PC-3 (cell line): Measurements from ENCODE around the gene C11orf21. TPM values are rescaled to one million over a fixed set of nuclear protein-coding genes. Genes with fewer than 3 reads are reported as not detected.

ENCODE experiments used
- ATAC-seq: fragments of 200-7000 bp; cut with Tn5 transposase; 2 replicates; pipeline ENCODE4 v1.9.1; 2020; ENCODE audit warnings: mild to moderate bottlenecking, moderate library complexity
- BruUV-seq: library from RNA; stranded (reverse); fragments of 400-500 nt; replicated peaks from 2 replicates; lab custom pipeline; 2021; lab: Mats Ljungman, UMichigan
- CTCF ChIA-PET: fragments of 300-600 bp; sonication (Branson Sonifier 250); formaldehyde crosslinking; loops from one replicate; lab custom pipeline; 2022; ENCODE audit warnings: antibody characterized with exemption; lab: Charles Lee
- POLR2A ChIA-PET: fragments of 300-600 bp; sonication (Branson Sonifier 250); formaldehyde crosslinking; loops from one replicate; lab custom pipeline; 2022; ENCODE audit warnings: antibody characterized with exemption; ENCODE audit not compliant: unreplicated experiment; lab: Charles Lee
- DNase-seq: peaks from one replicate; pipeline ENCODE4 v3.0.0-alpha.2; 2015
- H2AFZ ChIP-seq: fragments of 300-600 bp; sonication (generic); 2 replicates; pipeline ENCODE4 v1.6.0; 2016; ENCODE audit warnings: antibody characterized with exemption, low read length
- H3F3A ChIP-seq: fragments of 300-600 bp; sonication (generic); one replicate; pipeline ENCODE4 v1.6.0; 2017; ENCODE audit warnings: antibody characterized with exemption, low read length, control low read depth, mild to moderate bottlenecking; ENCODE audit not compliant: unreplicated experiment
- H3K27ac ChIP-seq: fragments of 300-600 bp; sonication (generic); 2 replicates; pipeline ENCODE4 v1.5.1; 2016; ENCODE audit warnings: mild to moderate bottlenecking, low read length
- H3K27me3 ChIP-seq: fragments of 300-600 bp; sonication (generic); 2 replicates; pipeline ENCODE4 v1.6.1; 2016; ENCODE audit warnings: low read length, mixed read lengths
- H3K36me3 ChIP-seq: fragments of 300-600 bp; sonication (generic); 2 replicates; pipeline ENCODE4 v1.6.1; 2016; ENCODE audit warnings: low read depth, mixed run types, low read length, mixed read lengths
- H3K4me1 ChIP-seq: fragments of 300-600 bp; sonication (generic); 2 replicates; pipeline ENCODE4 v1.5.1; 2016; ENCODE audit warnings: low read length; ENCODE audit not compliant: insufficient read depth
- H3K4me2 ChIP-seq: fragments of 300-600 bp; sonication (generic); 2 replicates; pipeline ENCODE4 v1.6.0; 2016; ENCODE audit warnings: low read length
- H3K4me3 ChIP-seq: fragments of 300-600 bp; sonication (generic); 2 replicates; pipeline ENCODE4 v1.5.1; 2016; ENCODE audit warnings: mild to moderate bottlenecking, low read length, mixed read lengths
- H3K79me2 ChIP-seq: fragments of 300-600 bp; sonication (generic); 2 replicates; pipeline ENCODE4 v1.6.1; 2017; ENCODE audit warnings: low read length, mixed read lengths
- H3K9ac ChIP-seq: fragments of 300-600 bp; sonication (generic); 2 replicates; pipeline ENCODE4 v1.6.0; 2016; ENCODE audit warnings: mild to moderate bottlenecking, low read length
- H3K9me2 ChIP-seq: fragments of 300-600 bp; sonication (generic); replicated peaks from 2 replicates; pipeline ENCODE4 v1.6.1; 2016; ENCODE audit warnings: mixed run types, low read length, mixed read lengths
- H3K9me3 ChIP-seq: fragments of 300-600 bp; sonication (generic); 2 replicates; pipeline ENCODE4 v1.6.1; 2016; ENCODE audit warnings: low read length, mixed read lengths
- H4K20me1 ChIP-seq: fragments of 300-600 bp; sonication (generic); 2 replicates; pipeline ENCODE4 v1.6.1; 2016; ENCODE audit warnings: low read length, mixed read lengths
- CTCF ChIP-seq: fragments of 300-600 bp; sonication (generic); conservative IDR thresholded peaks from 2 replicates; pipeline ENCODE4 v1.5.1; 2017; ENCODE audit warnings: antibody characterized with exemption, low read depth, mild to moderate bottlenecking, low read length
- EZH2 ChIP-seq: fragments of 300-600 bp; sonication (generic); IDR thresholded peaks from one replicate; pipeline ENCODE4 v1.6.1; 2017; ENCODE audit warnings: antibody characterized with exemption, mild to moderate bottlenecking, low read length; ENCODE audit not compliant: unreplicated experiment
- EZH2phosphoT487 ChIP-seq: fragments of 300-600 bp; sonication (generic); IDR thresholded peaks from 2 replicates; pipeline ENCODE4 v1.6.1; 2018; ENCODE audit warnings: mild to moderate bottlenecking, antibody characterized with exemption, low read length, borderline replicate concordance
- intact Hi-C: fragments of 100-400 bp; cut with micrococcal nuclease; formaldehyde crosslinking; loops from 2 replicates; pipeline ENCODE4 v1.9.0; 2023
- total RNA-seq: library from RNA; depleted of rRNA; stranded (reverse); fragments of >200 nt; gene quantifications from 2 replicates; pipeline ENCODE4 v1.2.3, GENCODE V29; 2014

C11orf21 gene
- total RNA-seq, 1 experiment from 2014 or later = not detected

GRCh38 chr11:2314525-2315394 lies 13.0 kb upstream of the C11orf21 start:
- H2AFZ ChIP-seq = no peak overlapping the region
- POLR2A ChIA-PET = no interaction called here
- no peak overlapping the region for H3K27ac ChIP-seq

GRCh38 chr11:2314136-2314524 lies 12.4 kb upstream of the C11orf21 start:
- Histone ChIP-seq H3K4me2 (no peak overlapping the region), H3F3A (no peaks in the 10 kb centered on the region), H4K20me1 (no peaks in the 10 kb centered on the region), H3K27me3 (no peaks in the 10 kb centered on the region), H3K79me2 (no peaks in the 10 kb centered on the region), H3K4me1 (peaks cover 14% of the 10 kb centered on the region), H3K27ac (no peak overlapping the region), H3K36me3 (no peaks in the 10 kb centered on the region), H2AFZ (no peak overlapping the region), H3K9ac (no peak overlapping the region), H3K4me3 (no peak overlapping the region), H3K9me2 (no peaks in the 10 kb centered on the region), H3K9me3 (no peaks in the 10 kb centered on the region)
- CTCF ChIA-PET = no interaction called here
- POLR2A ChIA-PET = no interaction called here
- intact Hi-C loops = no loop called here
- TF ChIP-seq CTCF = no peak
- TF ChIP-seq EZH2phosphoT487 = no peak
- no peak for TF ChIP-seq EZH2
- BruUV-seq = no TSS peak
- no peak for ATAC-seq
- DNase-seq = no peak

More at GRCh38 chr11:2314525-2315394, 13.0 kb upstream of the C11orf21 start:
- no peak overlapping the region for H3K4me2 ChIP-seq
- CTCF ChIA-PET = no interaction called here
- no peaks in the 10 kb centered on the region for H3K36me3 ChIP-seq
- no peaks in the 10 kb centered on the region for H3K27me3 ChIP-seq
- intact Hi-C loops = no loop called here
- H3K4me3 ChIP-seq = no peak overlapping the region
- TF ChIP-seq EZH2 (no peak), EZH2phosphoT487 (no peak), CTCF (no peak)
- H3K9me2 ChIP-seq = no peaks in the 10 kb centered on the region
- H3K9me3 ChIP-seq = no peaks in the 10 kb centered on the region
- H3K9ac ChIP-seq = no peak overlapping the region
- ATAC-seq (no peak), DNase-seq (no peak)
- H3K4me1 ChIP-seq = peaks cover 14% of the 10 kb centered on the region
- no peaks in the 10 kb centered on the region for H4K20me1 ChIP-seq
- H3F3A ChIP-seq = no peaks in the 10 kb centered on the region
- no peaks in the 10 kb centered on the region for H3K79me2 ChIP-seq
- no TSS peak for BruUV-seq
